MM.1S (cell line): ENCODE data around the gene HOXB3.

ENCODE experiments used
- EZH2 ChIP-seq: fragments of 300-600 bp; sonication (generic); optimal IDR thresholded peaks from 2 replicates; pipeline ENCODE3; 2017; ENCODE audit warnings: low read depth, mild to moderate bottlenecking, antibody characterized with exemption, low read length, mixed read lengths
- TF ChIP-seq, protein P1 (sequence below): fragments of 300-600 bp; sonication (generic); IDR thresholded peaks from 2 replicates; pipeline ENCODE4 v1.5.1; 2016; ENCODE audit warnings: antibody characterized with exemption, low read length, mixed read lengths

GRCh38 chr17:48615047-48615962, 25.3 kb upstream of the HOXB3 start, which contains the start of gene HOXB8:
- TF ChIP-seq, protein P1, sequence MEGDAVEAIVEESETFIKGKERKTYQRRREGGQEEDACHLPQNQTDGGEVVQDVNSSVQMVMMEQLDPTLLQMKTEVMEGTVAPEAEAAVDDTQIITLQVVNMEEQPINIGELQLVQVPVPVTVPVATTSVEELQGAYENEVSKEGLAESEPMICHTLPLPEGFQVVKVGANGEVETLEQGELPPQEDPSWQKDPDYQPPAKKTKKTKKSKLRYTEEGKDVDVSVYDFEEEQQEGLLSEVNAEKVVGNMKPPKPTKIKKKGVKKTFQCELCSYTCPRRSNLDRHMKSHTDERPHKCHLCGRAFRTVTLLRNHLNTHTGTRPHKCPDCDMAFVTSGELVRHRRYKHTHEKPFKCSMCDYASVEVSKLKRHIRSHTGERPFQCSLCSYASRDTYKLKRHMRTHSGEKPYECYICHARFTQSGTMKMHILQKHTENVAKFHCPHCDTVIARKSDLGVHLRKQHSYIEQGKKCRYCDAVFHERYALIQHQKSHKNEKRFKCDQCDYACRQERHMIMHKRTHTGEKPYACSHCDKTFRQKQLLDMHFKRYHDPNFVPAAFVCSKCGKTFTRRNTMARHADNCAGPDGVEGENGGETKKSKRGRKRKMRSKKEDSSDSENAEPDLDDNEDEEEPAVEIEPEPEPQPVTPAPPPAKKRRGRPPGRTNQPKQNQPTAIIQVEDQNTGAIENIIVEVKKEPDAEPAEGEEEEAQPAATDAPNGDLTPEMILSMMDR = no peak
- TF ChIP-seq EZH2 = peak; percentile 71
